SK-N-SH treated with all-trans-retinoic acid at 6 μM for 48 hours (cell line): ENCODE data around the gene AKT3.

Source experiments
- BACH2 ChIP-seq: fragments of 250-450 bp; sonication (Bioruptor Pico); IDR thresholded peaks from 2 replicates; pipeline ENCODE4 v1.9.0; 2021; ENCODE audit warnings: mild to moderate bottlenecking, borderline replicate concordance
- CREB5 ChIP-seq: fragments of 250-450 bp; sonication (Bioruptor Pico); IDR thresholded peaks from 2 replicates; pipeline ENCODE4 v1.5.1; 2020; ENCODE audit warnings: low read depth, mild to moderate bottlenecking, moderate library complexity
- CSDC2 ChIP-seq: fragments of 250-450 bp; sonication (Bioruptor Pico); IDR thresholded peaks from 2 replicates; pipeline ENCODE4 v1.5.0; 2020; ENCODE audit warnings: mild to moderate bottlenecking, moderate library complexity
- GLIS3 ChIP-seq: fragments of 250-450 bp; sonication (Bioruptor Pico); IDR thresholded peaks from 2 replicates; pipeline ENCODE4 v1.5.0; 2020; ENCODE audit warnings: mild to moderate bottlenecking, moderate library complexity
- ISL1 ChIP-seq: fragments of 250-450 bp; sonication (Bioruptor Pico); IDR thresholded peaks from 2 replicates; pipeline ENCODE4 v2.1.2; 2022; ENCODE audit warnings: mild to moderate bottlenecking, moderate library complexity
- PATZ1 ChIP-seq: fragments of 250-450 bp; sonication (Bioruptor Pico); IDR thresholded peaks from 2 replicates; pipeline ENCODE4 v1.8.0; 2020; ENCODE audit warnings: mild to moderate bottlenecking, moderate library complexity, borderline replicate concordance
- POU6F1 ChIP-seq: fragments of 250-450 bp; sonication (Bioruptor Pico); IDR thresholded peaks from 2 replicates; pipeline ENCODE4 v1.8.0; 2021; ENCODE audit warnings: low read depth, mild to moderate bottlenecking, moderate library complexity, borderline replicate concordance
- RARB ChIP-seq: fragments of 250-450 bp; sonication (Bioruptor Pico); IDR thresholded peaks from 2 replicates; pipeline ENCODE4 v1.8.0; 2021; ENCODE audit warnings: mild to moderate bottlenecking, moderate library complexity
- SNAI2 ChIP-seq: fragments of 250-450 bp; sonication (Bioruptor Pico); IDR thresholded peaks from 2 replicates; pipeline ENCODE4 v1.5.0; 2020; ENCODE audit warnings: mild to moderate bottlenecking, moderate library complexity
- TSHZ2 ChIP-seq: fragments of 250-450 bp; sonication (Bioruptor Pico); IDR thresholded peaks from 2 replicates; pipeline ENCODE4 v1.5.0; 2020; ENCODE audit warnings: mild to moderate bottlenecking, moderate library complexity
- ZFP3 ChIP-seq: fragments of 250-450 bp; sonication (Bioruptor Pico); IDR thresholded peaks from 2 replicates; pipeline ENCODE4 v1.5.0; 2020; ENCODE audit warnings: mild to moderate bottlenecking, moderate library complexity
- ZFP30 ChIP-seq: fragments of 450-650 bp; formaldehyde crosslinking; IDR thresholded peaks from 2 replicates; pipeline ENCODE4 v1.5.0; 2022; ENCODE audit warnings: mild to moderate bottlenecking, moderate library complexity
- ZNF565 ChIP-seq: fragments of 450-650 bp; formaldehyde crosslinking; conservative IDR thresholded peaks from 2 replicates; pipeline ENCODE4 v1.5.0; 2020; ENCODE audit warnings: low read depth, mild to moderate bottlenecking, moderate library complexity
- ZNF8 ChIP-seq: fragments of 450-650 bp; formaldehyde crosslinking; IDR thresholded peaks from 2 replicates; pipeline ENCODE4 v1.5.0; 2020; ENCODE audit warnings: mild to moderate bottlenecking, moderate library complexity

GRCh38 chr1:243855616-243856318 is 5.7 kb upstream of the AKT3 start:
- TF ChIP-seq ZFP3 (CRISPR knock-in tag) (no peak), ZNF8 (no peak), CSDC2 (no peak), BACH2 (CRISPR knock-in tag) (no peak), PATZ1 (CRISPR knock-in tag) (no peak), RARB (CRISPR knock-in tag) (no peak), ISL1 (CRISPR knock-in tag) (no peak), ZNF565 (no peak), SNAI2 (CRISPR knock-in tag) (no peak), TSHZ2 (CRISPR knock-in tag) (no peak), ZFP30 (CRISPR knock-in tag) (no peak), CREB5 (CRISPR knock-in tag) (no peak), POU6F1 (no peak), GLIS3 (no peak)
